Activated CD8-positive, alpha-beta memory T cell treated with anti-CD3 and anti-CD28 coated beads, Interleukin-2, amount 50 U/mL, for 1 hour (primary cell): Measurements from ENCODE around the gene IKZF1.

ENCODE experiments used
- DNase-seq: peaks from one replicate; pipeline ENCODE4 v3.0.0-alpha.2; 2020; ENCODE audit errors: extremely low read depth

IKZF1 gene

DNA sequence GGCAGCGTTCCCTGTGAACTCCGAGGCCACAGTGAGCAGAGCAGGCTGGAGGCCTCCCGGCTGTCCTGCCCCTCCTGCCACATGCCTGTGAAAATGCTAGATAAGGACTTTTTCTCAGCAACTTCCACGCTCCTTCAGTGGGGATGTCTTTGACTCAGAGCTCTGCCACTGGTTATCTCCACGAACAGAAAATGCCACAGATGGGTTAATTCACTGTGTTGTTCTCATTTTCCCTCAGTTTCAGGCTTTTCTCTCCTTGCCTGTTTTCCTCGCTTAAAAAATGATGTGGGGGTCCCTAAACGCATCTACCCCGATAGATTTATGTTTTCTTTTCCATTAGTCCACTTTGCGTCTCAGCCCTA, 51.3 kb downstream of the IKZF1 start:
- DNase-seq: no peak

GRCh38 chr7:50356212-50356944, 51.9 kb downstream of the IKZF1 start:
- no peak for DNase-seq

DNA sequence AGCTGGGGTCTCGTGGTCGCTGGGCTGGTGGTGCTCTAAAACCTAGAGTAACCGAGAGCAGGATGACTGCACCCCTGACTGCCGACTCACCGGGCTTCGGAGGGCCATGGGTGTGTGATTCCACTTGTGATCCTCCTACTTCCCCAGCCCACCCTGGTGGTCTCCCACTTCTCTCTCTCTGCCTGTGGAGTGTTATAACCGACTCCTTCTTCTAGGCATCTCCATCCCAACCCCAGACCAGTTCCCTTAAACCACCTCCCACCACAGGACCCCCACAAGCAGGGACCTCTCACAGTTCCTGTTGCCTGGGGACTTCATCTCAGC, 52.4 kb downstream of the IKZF1 start:
- DNase-seq: no peak

DNA sequence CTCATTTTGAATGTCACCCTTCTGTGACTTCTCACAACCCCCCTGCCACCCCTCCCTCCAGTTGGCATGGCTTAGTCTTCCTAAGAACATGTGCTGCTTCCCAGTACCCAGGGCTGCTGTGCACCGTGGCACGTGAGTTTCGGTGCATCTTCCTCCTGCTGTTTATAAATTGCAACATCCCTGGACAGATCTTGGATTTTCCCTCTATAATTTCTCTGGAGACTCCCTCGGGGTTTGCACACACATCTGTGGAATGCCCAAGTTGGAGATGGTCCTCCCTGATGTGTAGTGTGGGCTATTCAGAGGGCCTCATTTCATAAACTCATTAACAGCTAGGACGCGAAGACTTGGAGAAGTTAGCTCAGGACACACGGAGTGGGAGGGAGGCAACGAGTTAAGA, 52.9 kb downstream of the IKZF1 start:
- DNase-seq: no peak

- no peak for DNase-seq
Measured at GRCh38 chr7:50358041-50358705, 53.7 kb downstream of the IKZF1 start.

- no peak for DNase-seq
Measured at GRCh38 chr7:50358779-50359178, 54.3 kb downstream of the IKZF1 start.

- DNase-seq: no peak
Measured at GRCh38 chr7:50359258-50359994, 54.9 kb downstream of the IKZF1 start.

- DNase-seq: peak; percentile 80
Measured at GRCh38 chr7:50359995-50360925, 55.7 kb downstream of the IKZF1 start.

GRCh38 chr7:50362142-50362541, 57.6 kb downstream of the IKZF1 start:
- DNase-seq: no peak

DNA sequence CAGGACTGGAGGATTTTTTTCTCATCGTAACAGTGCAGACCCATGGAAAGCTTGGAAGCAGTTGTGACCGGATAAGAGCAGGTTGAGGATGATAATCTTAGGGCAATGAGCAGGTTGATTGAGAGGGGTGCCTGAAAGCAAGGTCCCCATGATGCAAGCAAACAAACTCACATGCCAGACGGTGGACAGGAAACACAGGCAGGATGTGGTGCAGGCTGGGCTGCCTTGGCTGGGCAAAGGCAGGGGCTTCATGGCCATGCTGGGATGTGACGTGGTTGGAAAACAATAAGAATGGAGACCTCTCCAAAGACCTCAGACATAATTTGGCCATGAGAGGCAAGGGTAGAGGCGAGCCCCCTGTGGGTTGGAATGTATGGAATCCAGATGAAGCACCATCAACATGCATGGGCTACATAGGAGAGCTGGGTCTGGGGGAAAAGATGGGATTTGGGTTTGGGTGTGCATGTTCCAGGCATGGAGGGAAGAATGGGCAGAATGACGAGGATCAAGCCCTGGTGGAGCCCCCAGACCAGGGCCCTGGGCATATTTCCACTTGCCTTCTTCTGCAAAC, 58.3 kb downstream of the IKZF1 start:
- DNase-seq: no peak

GRCh38 chr7:50363327-50364060, 59.0 kb downstream of the IKZF1 start:
- DNase-seq: no peak

DNA sequence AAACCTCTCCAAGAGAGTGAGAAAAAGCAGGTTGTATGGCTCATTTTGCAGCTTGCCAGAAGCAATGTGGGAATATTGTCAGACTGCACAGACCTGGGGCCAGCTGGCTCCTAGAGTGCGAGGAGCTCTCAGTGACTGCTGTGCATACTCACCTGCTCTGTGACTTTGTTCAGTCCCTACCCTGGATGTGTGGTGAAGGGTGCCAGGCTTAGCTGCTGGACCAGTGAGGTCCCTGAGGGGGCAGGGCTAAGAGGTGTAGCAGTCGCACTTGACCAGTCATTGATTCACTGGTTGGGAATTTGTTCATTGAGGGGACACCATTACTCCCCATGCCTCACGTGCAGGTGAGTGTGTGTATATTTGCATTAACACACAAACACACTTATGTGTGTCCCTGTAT, 60.1 kb downstream of the IKZF1 start:
- DNase-seq: no peak

DNA sequence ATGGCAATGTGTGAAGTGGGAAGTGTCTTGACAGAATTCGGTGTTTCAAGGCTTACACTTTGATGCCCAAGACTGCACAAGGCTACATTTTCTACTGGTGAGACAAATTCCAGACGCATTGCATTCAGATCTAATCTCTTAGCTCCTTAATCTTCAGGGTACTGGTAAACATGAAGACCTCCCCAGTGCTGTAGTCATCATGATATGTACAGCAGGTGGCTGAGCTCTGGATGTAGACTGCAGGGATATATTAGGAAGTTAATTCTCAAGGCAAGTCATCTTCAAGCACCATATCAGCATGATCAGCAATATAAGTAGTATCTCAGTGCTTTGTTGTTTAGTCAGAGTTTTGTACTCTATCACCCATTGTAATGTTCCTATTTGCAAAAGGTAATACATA, 61.8 kb downstream of the IKZF1 start:
- DNase-seq: no peak

DNA sequence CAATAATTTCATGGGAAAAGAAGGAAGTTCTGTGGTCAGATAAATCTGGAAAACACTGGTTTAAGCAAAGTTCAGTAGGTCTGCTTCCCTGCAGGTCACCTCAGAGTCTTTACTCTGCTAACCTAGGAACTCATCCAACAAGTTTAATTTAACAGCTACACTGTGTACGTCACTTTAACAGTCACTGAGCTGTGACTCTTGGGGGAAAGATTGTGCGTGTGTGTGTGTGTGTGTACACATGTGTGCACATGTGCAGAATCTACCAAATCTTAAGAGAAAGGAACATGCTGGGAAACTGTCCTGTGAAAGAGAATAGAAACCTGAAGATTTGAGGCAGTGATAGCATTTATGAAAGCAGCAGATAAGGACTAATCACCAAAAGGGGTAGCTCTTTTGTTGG, 62.6 kb downstream of the IKZF1 start:
- no peak for DNase-seq

DNA sequence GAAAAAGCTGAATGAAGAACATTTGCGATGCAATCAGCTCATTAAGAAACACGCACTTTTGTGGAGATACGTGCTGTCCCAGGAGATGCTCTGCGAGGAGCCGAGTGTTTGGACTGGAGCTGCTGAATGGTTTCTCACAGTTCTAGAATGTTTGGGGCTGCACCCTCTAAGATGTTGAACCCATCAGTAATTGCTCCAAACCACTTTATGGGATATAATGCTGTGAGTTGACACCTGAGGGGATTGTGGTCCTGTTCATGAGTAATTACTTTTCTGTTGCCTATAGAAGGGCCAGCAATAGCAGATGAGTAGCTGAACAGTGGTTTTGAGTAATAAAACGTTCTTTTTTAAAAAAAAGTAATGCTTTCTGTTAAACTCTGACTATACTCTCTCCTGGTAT, 63.1 kb downstream of the IKZF1 start:
- DNase-seq: no peak

- DNase-seq: no peak
Measured at GRCh38 chr7:50368366-50368765, 63.9 kb downstream of the IKZF1 start.

DNA sequence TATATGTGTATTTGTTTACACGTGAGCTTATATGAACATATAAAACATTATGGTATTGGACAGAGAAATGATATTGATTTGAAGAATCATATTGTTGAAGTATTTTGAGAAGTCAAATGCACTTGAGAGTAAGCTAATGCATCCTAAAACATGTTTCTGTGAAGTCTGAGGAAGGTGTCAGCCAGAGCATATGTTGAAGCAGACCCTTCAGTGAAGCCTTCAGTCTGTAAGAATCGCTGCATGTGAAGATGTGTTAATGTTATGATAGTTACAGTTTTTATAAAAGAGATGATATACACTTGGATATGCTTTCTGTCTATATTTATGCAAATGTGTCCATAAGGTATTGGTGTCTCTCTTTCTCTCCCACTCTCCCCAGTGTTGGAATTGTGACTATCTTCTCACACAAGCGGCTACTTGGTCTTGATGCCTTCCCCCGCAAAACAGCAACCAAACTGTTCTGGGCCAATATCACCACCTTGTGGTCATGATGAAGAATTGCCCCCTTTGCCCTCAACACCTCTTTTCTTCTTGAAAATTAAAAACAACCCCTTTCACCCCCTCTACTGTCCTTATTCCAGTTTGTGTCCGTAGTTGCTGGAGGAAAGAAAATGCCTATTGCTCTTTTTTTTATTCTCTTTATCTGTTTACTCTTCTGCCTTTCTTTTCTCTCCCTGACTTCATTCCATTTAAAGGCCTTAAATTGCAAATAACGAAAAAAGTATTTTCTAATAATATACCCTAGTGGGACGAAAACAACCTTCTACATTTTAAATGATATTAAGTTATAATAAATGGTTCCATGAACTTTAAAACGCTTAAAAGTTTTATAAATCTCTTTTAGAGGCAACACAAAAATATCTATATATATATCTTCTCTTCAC, 64.9 kb downstream of the IKZF1 start:
- DNase-seq: peak; percentile 37

GRCh38 chr7:50370884-50371283, 66.4 kb downstream of the IKZF1 start:
- DNase-seq: no peak

- no peak for DNase-seq
Measured at GRCh38 chr7:50371551-50372021, 67.1 kb downstream of the IKZF1 start.

- DNase-seq: no peak
Measured at GRCh38 chr7:50372923-50373322, 68.4 kb downstream of the IKZF1 start.
